RPMI8226 (cell line): ENCODE measurements around the gene EGLN3.

Experiments used
- DNase-seq: peaks from one replicate; pipeline ENCODE4 v3.0.0-alpha.2; 2015

EGLN3 gene

DNA sequence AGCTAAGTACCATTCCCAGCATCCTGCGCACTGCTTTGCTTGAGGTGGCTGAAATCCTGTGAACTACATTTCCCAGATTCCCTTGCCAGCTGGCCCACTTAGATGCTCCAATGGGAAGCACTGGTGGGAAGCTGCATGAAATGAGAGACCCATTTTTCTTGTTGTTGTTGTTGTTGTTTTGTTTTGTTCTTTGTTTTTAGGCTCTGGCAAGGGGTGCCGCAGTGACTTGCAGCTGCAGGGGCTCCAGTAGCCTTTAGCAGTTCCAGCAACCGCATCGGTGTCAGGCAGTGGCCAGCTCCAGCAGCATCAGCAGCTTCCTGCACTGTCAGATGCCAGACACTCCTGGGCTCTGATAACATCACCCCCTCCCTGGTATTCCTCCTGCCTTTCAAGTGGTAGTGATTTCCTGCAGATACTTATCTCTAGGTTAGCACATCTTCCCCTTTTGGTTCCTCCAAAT lies 8.8 kb upstream of the EGLN3 start:
- no peak for DNase-seq

DNA sequence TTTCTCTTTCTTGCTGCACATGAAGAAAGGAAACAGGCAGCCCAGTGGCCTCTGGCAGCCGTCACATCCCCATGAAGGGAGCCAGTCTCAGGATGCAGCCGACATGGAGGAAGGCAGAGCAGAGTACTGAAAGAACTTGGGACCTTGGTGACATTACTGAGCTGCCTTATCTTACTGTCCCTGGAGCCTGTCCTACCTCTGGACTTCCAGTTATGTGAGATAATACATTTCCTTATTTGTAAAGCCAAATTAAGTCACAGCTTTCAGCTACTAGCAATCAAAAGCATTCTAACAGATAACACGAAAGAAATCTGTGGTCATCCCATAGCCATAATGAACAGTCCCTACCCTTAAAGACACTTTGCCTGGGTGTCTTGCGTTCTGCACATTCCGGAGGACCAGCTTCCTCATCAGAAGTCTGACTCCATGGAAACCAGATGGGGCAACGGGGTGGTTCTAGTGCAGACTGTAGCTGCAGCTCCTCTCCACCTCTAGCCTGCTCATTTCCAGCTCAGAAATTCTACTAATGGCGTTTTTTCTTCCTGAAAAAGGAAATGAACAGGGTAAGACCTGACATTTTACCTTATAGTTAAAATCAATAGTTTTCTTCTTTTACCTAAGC lies 7.8 kb upstream of the EGLN3 start:
- DNase-seq: no peak

DNA sequence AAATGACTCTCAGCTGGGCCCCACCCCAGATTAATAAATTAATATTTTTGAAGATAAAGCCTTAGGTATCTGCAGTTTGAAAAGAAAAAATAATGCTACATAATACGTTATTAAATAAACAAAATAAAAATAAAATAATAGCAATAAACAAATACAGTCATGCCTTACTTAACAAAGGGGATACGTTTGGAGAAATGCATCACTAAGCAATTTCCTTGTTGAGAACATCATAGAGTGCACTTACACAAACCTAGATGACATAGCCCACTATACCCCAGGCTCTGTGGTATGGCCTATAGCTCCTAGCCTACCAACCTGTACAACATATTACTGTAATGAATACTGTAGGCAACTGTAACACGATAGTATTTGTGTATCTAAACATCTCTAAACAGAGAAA lies 7.1 kb upstream of the EGLN3 start:
- DNase-seq: no peak

DNA sequence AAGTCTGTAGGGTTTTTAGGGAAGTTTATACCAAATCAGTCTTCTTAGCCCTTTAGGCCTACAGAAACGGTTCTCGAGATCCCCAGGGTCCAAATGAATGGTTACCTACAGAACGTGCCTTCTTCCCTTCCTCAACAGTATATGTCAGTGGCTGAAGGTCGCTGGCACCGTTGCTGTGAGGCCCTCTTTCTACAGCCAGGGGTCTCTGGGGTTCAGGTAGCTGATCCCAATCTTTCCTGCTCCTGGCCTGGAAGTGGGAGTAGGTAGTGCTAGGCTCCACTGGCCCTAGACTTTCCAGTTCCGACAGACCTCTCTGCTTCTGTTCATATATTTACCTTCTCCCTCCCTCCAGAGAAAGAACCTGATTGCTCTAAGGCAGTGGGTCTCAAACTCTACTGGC lies 6.4 kb upstream of the EGLN3 start:
- no peak for DNase-seq

DNA sequence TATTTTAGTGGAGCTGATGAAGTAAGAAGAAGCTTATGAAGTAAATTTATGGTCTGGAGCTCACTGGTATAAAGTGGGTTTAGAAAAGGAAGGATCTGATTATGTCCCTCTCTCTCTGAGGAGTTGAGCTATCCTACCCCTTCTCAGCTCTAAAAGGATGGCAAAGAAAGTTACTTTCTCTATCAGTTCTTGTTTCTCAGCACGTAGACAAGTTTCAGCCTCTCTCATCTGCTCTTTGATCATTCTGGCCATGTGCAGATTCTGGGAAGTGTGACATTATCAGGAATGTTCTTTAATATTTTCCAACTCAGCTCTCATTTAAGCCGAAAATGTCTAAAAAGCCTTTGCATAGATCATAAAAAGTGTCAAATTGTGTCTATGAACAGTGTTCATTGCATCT lies 5.8 kb upstream of the EGLN3 start:
- DNase-seq: no peak

DNA sequence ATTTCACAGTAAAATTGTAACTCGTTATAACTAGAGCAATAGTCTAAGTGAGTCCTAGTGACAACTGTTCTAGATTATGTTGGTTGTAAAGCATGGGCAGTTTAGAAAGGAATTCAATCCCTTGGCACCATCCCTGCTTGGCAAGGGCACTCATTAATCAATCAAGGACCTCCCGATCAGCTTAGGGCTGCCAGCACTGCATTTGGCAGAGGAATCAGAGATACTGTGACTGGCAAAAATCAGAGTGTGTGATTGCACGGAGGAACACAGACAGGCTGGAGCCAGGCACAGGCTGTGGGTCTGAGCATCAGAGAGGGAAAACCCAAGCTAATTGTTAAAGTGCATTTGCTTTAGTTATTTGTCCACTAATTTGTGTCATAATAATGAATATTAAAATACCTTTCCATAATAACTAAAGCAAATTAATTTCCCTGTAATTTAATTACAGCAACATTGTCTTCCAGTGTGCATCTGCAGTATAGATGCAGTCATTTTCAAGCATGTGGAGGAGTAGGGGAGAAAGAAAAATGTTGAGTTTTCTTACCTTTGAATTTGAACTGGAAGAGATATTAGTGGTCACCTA lies 3.2 kb upstream of the EGLN3 start:
- no peak for DNase-seq

DNA sequence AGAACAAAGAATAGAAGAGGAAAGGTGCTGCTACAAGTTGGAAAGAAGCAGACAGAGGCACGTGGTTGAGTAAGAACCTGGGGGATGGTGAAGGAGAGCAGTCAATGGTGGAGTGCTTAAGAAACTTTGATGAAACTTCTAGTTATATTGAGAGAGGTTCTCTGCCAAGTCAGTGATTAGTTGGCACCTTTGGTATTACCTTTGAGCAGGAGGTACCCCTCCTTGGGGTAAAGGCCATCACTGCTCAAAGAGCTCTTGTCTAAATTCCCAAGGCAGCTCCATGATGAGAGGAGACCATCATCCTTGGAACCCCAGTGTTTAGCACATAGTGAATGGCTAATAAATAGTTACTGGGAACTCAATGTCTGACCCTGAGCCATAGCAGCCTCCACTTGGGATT lies 1.7 kb upstream of the EGLN3 start:
- no peak for DNase-seq

DNA sequence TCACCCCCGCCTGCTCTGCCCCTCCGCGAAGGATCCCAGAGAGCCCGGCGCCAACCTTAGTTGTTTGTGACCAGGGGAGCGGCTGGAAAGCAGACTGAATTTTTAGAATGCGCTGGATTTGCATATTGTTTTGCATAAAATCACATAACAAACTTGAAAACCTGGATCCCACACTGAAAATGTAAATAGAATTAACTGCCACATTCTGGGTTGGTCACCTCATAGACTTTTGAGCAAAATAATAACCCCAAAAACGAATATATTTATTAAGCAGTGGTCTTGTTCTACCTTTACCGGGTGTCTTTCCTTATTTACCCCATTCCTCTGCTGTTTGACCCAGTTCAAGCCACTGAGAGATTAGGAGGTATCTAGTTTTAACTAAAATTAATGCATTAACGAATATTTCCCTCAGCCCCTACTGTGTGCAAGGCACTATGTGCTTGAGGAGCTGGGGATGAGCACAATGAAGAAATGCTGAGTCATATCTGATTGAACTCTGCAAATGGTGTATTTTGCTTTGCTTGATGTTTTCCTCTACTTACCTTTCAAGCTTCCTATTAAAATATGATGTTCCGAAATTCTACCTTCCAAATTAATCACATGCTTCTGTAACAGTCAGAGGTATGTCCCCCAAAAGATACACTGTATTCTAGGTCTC lies 438 bp upstream of the EGLN3 start:
- no peak for DNase-seq

DNA sequence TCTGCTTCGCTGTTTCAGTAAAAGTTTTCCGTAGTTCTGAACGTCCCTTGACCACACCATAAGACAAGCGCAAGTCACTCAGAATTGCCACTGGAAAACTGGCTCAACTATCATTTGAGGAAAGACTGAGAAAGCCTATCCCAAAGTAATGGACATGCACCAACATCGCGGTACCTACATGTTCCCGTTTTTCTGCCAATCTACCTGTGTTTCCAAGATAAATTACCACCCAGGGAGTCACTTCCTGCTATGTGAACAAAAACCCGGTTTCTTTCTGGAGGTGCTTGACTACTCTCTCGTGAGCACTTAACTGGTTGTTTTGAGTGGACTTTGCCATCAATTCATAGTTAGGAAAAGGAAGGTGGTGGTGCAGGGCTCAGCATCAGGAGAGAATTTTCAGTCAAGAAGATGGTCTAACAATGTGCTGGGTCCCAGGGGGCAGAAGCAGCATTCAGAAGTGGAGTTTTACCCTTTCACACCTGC lies 1.4 kb downstream of the EGLN3 start:
- no peak for DNase-seq

DNA sequence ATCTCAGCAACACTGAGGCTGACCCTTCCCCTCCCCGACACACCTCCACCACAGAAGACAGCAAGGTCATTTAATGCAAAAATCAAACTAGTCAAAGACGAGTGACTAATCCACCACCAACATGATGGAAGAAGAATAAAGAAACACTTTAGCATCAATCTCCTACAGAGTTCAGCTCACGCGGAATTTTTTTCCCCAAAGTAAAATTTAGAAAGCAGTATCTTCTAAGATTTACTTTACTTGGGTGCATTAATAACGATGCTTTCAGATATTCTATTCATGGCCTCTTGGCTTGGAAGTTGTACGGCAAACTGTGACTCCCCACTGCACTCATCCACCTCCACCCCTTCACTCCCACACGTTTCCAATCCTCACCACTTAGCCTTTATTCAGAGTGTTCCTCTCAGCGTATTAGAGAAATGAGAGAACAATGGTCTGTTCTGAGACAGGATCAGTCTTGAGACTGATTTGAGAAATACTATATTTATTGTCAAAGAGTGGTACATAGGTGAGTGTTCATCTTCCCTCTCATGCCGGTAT lies 1.9 kb downstream of the EGLN3 start:
- no peak for DNase-seq

DNA sequence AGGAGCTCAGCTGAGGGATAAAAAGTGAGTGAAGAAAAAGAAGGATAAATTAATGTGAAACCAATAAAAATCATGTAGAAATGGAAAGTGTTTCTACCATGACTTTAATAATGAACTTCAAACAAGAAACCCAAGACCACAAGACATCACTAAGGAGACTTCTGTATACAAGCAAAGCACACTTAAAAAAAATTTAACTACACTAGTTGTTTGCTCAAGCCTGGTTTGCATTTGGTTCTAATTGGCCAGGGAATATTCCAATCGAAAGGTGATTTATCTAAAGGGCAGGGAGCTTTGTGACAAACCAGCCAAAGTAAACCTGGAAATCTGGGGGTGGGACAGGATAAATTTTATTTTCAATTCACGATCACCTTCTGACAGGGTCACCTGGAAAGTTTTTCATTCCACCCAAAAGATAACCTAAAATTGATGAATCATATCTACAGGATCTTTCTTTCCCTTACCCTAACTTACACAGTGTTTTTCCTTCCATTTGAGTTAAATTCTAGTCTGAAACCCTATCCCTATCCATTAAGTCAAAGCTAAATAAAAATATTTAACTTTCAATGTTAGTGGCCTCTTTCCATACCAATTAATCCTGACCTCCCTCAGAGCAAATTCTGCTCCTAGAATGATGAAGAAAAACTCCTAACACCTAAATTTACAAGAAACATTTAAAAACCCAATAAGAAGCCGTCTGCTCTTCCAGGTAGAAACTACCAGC lies 2.6 kb downstream of the EGLN3 start:
- no peak for DNase-seq

DNA sequence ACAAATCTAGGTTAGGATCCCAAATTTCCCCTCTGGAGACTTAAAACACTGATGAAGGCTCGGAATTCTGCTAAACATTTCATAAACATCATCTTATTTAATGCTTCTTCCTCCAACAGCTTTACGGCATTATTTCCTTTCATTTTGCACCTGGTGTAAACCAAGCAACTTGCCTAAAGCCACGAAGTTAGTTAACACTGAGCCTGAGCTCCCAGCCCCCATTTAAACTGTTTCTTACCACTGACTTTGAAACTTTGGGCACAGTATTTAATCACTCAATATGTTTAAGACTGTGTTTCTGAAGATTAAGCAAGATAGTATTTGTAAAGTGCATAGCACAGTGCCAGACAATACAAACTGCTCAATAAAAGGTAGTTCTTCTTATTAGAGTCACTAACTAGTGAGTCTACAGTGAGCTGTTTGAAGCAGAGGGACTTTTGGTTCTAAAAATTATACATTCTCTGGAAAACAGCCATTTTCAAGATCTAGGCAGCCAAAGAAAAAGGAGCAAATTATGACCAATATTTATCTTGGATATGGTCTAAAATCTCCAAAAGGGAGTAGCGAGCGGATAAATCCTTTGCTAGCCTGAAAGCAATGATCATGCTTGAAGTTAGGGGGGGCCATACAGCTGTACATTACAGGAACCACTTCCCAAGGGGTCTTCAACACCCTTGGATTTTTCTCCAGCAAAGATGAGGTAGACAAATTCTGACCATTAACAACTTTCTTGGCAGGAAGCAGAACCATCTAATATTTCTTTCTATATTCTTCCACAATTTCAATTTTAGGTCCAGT lies 4.0 kb downstream of the EGLN3 start:
- peak; percentile 38 for DNase-seq

DNA sequence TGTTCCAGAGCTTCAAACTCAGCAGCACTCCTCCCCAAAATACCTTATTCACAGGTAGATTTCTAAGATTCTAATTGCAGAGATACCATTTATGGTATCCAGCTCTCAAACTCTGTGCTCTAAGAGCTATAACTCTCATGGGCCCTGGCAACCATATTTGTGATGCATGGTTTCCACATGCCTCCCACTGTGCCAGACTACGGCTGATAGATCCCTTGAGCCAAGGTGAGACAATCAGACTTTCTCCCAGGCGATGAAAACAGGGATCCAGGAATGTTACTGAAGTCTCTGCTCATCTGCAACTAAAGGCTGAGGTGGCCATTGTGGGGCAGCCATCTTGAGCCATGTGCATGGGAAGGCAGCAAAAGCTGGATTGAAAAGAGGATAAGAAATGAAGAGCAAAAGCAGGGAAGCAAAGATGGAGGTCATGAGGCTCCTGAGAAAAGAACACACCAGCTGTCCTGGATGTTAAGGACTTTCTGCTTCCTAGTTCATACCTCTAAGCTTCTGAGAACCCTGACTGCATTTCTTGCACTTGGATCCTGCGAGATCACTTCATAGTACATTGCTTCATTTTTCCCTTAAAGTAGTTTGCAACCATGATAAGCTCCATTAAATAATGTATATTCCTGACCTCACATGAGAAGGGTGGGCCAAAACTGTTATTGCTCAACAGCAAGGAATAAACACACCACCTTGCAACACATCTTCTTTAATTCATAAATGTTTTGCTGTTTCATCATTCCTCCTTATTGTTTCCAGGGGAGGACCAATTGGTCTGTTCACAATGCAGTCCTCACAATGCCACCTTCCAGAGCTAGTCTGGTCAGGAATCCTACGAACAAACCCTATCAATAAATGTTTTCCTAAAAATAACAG lies 5.4 kb downstream of the EGLN3 start:
- DNase-seq: no peak

DNA sequence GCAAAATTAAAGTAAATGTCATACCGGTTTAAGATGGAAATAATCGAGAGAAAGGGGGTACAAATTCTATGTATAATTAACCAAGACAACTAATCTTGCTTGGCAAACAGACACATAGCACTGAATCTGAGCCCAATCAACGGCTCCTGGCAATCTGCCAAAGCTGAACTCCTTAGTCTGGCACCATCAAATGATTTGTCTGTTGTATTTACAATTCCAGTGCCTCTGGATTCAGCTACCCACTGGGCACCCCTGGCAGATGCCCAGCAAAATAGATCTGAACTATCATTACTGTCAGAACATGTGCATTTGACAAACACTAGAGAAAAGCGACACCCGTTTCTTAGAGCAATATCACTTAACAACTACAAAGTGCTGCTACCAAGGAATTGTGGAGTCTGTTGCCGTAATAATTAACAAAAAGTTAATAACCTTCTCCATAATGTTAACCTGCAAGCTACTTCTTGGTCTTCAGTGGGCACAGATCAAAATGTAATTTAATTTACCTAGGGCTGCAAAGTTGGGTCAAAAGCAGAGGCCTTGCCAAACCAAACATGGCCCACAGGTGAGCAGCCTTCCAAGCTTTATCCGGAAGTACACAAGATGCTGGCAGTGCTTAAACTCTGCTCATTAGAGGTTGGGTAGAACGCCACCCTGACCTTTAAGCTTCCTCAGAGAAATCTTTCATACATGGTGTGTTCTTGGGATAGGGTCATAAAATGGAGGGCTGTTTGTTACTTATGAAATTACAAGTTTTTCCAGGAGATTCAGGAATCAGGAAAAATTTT lies 7.6 kb downstream of the EGLN3 start:
- peak; percentile 76 for DNase-seq

DNA sequence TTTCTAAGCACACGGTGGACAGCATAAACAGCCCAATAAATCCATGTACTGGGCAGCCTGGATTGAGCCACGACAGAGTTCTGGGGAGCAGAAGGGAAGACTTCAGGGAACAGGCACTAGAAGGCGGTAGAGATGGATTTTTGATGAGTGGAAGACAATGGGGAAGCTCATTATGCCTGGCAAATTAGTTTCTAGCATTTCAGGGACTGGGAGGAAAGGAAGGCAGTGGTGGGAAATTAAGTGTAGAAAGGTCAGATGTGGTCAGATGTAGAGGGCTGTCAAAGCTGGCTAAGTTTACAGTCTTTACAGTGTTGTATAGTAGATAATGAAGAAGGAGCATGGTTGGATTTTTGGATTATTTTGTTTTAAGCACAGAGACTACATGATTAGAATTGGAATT lies 9.2 kb downstream of the EGLN3 start:
- no peak for DNase-seq

DNA sequence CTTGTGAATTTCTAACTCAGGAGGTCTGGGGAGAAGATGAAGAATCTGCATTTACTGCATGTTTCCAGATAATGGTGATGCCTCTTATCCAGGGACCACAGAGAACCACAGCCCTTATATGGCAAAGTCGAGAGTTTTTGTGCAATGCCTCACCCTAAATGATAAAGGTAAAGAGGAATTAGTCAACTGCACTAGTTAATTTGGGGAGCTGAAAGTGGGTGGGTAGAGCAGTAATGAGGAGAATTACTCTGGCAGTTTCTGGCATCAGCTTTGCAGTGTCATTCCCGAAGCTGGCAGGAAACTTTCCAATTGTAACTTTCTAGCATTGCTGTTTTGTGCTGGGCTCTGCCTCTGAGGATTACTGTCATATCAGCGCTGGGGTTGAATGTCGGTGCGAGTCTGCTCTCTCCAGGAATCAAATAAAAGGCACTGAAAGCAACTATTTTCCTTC lies 10.3 kb downstream of the EGLN3 start:
- no peak for DNase-seq

DNA sequence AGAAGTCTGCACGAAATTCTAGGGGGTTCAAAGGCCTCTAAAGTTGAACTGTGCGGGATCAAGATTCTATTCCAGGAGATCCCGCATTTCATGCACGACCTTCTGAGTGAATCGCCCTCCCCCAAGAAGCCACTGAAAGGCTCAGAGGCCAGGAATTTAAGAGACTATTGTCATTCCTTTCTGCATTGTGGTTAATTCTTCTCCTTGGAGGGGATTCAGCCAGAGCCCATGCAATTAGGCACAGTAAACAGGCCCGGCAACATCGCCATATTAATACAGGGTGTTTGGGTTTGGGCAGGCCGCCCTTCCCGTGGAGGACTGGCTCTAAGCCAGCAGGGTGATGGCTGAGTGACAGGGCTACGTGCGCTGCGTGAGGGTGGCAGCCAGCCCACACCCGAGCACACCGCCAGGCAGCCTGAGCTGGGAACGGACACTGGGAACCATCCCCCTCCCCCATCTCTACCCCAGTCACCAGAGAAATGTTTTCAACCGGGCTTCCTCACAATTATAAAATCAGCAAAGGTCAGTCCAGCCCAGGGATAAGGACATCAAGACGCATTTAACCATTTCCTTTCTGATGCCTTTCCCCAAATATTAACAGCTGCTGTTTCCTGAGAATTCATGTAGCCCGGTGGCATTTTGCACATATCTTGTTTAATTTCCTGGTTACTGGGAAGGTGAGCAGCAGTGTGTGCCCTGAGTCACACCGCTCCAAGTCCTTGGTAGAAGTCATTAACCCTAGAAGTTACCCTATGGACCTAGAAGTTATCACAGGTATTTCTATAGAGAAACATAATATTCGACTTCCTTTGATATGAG lies 12.5 kb downstream of the EGLN3 start:
- DNase-seq: peak; percentile 89

DNA sequence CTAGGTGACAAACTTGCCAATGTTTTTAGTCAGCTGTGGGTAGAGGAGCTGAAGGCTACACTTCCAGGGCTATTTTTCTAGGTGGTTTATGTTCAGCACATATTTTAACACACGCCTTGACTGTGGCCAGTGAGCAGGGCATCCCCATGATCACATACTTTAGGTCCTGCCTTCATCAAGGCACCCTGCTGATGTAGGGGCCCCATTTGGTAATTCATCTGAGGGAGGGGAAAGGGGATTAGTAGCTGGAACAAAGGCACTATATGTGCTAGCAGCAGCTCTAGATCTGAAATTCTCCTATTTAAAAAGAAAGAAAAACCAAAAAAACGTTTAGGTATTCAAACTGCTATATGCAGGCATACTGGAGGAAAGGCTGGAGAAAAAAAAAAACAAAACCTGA lies 14.5 kb downstream of the EGLN3 start:
- no peak for DNase-seq

DNA sequence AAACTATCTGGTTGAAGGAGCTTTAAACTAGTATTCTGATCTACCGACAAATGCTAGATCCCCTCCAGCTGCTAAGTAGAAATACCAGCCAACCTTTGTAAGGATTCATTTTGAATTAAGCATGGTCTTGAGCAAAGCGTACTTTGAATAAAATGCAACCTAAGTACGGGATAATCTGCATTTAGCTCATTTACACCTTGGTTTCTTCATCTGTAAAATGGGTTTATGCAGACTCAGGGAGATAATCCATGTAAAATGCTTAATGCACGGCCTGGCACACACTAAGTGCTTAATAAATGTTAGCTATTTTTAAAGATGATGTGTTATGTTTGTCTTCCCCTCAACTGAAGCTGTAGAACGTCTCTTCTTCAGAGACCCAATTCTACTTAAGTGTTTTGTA lies 15.9 kb downstream of the EGLN3 start:
- no peak for DNase-seq
